Erythroblast (primary cell): Measurements from ENCODE around the gene LOC101059915.
"Not testable (repeated sequence)": the region's sequence is repeated elsewhere in the genome, so short reads cannot be mapped to it uniquely, and the experiment has no call there.

ENCODE experiments used
- DNase-seq, 2 experiments: peaks; one replicate each; lab custom pipeline; 2025; lab: John Stamatoyannopoulos, UW
- GATA1 ChIP-seq: IDR thresholded peaks from 2 replicates; pipeline ENCODE4 v1.6.1; 2011; ENCODE audit warnings: low read depth, mild to moderate bottlenecking, control low read depth, low read length, moderate library complexity
- POLR2A ChIP-seq: IDR thresholded peaks from 2 replicates; pipeline ENCODE4 v1.6.1; 2011; ENCODE audit warnings: mild to moderate bottlenecking, low read length

Gene LOC101059915

DNA sequence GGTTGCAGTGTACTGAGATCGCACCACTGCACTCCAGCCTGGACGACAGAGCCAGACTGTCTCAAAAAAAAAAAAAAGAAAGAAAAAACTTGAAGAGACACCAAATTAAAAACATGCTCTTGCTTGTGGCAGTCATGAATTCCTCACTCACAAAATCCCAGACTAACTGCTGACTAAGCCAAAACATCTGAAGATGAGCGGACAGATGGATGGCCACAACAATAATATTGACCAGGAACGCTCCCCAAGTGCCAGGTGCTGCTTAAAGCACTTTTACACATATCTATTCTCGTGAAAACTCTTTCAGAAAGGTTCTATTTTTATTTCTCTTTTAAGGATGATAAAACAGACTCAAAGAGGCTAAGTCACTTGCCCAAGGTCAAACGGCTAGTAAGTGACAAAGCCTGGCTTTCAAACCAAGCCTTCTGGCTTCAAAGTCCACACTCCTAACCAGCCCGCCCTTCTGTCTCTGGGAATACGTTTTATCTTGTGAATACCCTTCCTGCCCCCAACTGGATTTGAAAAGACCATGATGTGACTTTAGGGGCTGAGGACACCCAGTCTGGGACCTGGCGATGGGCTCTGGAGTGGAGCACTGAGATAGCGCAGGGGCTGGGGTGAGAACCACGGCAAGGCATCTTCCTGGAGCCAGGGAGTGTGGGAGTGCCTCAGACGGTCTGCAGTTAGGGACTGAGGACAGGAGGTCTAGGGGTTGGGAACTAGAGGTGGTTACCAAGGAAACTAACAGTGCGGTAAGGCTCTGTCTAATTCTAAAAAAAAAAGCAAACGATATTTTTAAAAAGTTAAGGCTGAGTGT is 39.5 kb upstream of the LOC101059915 start:
- no peak for TF ChIP-seq GATA1
- TF ChIP-seq POLR2A, result no peak

DNA sequence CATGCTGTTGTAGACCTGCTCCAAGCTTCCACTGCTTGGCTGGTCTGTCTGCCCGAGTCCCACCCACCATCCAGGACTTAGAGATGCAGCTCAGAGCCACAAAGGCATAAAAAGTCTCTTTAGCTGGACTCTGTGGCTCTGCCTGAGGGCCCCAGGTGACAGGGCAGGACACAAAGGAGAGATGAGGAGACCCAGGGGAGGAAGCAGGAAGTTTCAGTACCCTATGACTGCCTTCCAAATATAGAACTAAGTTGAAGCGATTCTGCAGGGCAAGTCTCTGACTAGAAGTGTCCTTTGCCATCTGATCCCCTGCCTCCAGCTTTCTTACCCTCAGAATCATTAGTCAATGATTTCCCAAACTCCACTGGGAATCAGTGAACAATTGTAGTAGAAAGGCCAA is 37.9 kb upstream of the LOC101059915 start:
- DNase-seq, result no peak
- TF ChIP-seq POLR2A (no peak), GATA1 (no peak)

More for the DNA sequence above, 39.5 kb upstream of the LOC101059915 start:
- DNase-seq, result no peak

DNA sequence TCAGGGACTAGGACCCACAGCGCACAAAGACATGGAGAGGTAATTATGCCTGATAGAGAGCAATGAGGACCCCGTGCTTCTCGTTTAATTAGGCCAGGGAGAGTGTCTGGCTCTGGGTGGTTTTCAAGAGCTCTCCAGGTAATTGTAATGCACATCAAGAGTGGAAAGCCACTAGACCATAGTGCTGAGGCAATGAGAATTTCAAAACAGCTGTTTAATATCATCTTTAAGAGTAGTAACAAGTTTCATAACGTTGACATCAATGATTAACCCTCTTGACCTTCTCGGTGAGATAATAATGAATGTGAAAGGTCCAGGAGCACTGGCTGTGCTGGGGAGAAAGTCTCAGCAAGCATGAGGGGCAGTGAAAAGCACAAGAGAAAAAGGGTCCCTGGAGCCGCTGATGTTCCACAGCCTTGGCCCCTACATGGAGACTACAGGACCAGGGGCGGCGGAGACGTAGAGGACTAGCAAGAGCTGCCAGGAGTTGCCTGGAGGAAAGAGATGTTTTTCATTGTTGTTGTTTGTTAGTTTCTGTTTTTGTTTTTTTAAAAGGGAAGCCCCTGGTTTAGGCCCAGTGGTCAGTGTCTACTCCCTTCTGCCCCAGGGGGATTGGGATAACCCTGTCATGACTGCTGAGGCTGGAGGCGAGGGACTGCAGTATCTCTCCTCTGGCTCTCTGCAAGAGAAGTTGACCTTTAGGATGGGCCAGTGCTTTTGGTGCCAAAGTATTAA is 34.3 kb upstream of the LOC101059915 start:
- TF ChIP-seq GATA1 (no peak), POLR2A (no peak)
- no peak for DNase-seq

DNA sequence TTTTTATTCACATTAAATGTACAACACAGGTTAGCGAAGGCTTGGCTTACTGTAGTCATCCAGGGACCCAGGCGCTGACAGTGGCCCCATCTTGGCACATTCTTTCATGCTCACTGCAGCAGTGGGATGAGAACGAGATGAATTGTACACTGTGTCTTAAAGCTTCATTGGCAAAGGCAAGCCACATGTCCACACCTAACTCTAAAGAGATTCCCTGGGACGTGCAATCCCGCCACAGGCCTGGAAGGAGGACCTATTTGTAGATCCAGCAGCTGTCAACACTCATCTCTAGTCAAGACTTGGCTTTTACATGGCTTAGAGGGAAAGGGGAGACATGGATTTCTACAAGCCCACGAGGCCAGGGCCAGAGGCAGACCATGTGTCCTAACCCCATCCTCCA is 33.0 kb upstream of the LOC101059915 start:
- TF ChIP-seq POLR2A (no peak), GATA1 (no peak)
- DNase-seq, result no peak

DNA sequence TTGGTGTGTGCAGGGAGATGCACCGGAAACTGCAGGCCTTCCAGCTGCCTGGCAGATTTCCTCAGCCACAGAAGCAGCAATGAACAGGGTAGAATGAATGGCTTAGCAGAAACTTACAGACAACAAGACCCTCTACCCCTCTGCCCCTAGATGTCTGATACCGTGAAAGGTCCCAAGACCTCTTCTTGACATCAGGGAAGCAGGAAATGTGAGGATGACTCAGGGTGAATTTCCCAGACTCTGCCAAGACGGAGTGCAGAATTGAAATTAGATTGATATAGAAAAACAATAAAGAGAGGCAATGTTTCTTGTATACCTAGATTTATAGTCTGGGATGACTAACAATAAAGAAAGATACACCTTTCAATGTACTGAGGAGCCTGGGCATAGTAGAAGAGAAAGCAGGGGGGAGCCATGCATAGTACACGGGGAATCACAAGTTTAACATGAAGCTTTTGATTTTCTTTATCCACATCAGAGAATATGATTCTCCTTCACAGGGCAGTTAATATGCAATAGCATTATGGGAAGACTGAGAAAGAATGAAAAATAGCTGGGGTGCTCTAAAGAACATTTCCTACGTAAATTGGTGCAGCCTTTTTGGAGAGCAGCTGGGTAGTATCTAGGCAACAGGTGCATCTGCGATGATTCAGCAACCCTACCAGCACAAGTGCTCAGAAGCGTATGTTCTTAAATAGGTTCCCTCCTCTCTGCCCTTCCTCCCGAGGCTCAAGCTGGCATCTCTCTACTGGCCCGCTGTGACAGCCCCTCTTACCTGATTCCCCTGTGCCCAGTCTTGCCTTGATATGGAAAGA is 30.7 kb upstream of the LOC101059915 start:
- no peak for DNase-seq
- TF ChIP-seq GATA1 (no peak), POLR2A (no peak)

DNA sequence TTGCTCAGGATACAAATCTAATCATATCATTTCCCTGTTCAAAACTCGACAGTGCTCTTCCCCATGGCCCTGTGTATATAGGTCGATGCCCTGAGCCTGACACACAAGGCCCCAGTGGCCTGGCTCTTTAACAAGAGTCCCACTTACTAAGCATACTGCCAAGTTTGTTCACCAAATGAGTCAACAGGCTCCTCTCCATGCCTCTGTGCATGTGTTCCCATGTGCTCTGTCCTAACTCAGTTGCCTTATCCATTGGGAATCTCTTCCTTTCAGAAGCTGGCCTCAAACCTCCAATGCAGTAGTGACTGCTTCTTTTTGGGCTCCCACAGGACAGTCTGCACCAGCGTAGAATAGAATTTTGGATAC is 30.1 kb upstream of the LOC101059915 start:
- TF ChIP-seq GATA1 (no peak), POLR2A (no peak)
- DNase-seq, result no peak

DNA sequence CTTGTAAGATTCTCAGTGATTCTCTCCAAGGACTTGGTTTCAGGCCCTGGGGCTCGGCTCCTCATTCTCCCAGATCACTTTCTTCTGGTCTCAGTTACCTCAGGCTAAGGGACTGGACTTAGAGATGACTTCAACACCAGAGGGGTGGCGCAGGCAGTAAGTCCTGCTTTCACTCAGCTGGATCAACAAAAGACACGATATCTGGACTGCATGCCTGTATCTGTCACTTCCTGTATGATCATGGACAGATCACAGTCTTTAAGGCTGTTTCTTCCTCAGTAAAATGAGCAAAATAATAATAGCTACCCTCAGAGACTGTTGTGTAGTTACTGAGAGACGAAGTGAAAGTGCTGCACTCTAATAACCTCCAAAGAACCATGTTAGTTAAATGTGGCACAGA is 29.5 kb upstream of the LOC101059915 start:
- DNase-seq, result no peak
- TF ChIP-seq GATA1, result no peak

DNA sequence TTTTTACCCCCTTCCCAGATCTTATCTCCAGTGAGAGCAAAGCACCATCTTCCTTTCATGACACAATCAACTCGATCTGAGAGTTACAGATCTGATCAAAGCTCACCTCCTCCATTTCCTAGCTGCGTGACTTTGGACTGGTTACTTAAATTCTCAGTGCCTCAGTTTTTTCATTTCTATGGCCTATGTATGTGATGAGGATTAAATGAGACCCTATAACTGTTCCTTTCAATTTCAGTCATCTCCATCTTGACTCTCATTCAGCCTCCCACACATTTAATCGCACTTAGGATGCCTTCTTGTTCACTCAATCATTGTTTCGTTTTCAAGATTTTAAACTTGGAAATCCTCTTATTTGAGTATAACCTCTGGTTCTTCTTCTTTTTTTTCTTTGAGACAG is 28.9 kb upstream of the LOC101059915 start:
- TF ChIP-seq POLR2A (no peak), GATA1 (no peak)
- no peak for DNase-seq

DNA sequence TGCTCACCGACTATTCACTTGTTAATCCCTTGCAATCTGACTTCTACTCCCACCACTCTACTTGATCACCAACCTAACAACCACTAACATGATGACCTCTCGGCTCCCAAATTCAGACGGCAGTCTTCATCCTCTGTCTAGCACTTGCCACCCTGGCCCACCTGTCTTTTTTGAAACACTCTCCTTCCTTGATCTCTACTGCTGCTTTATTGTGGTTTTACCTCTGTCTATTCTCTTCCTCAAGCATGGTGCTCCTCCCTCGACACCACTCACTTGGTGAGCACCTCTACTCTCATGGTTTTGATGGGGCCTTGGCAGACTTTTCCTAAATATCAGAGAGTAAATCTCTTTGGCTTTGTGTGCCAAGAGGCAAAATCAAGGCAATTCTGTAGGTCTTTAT is 27.3 kb upstream of the LOC101059915 start:
- TF ChIP-seq POLR2A, result no peak
- DNase-seq, result no peak

DNA sequence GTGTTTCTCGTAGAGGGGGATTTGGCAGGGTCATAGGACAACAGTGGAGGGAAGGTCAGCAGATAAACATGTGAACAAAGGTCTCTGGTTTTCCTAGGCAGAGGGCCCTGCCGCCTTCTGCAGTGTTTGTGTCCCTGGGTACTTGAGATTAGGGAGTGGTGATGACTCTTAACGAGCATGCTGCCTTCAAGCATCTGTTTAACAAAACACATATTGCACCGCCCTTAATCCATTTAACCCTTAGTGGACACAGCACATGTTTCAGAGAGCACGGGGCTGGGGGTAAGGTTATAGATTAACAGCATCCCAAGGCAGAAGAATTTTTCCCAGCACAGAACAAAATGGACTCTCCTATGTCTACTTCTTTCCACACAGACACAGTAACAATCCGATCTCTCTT is 22.9 kb upstream of the LOC101059915 start:
- not testable (repeated sequence) for DNase-seq

DNA sequence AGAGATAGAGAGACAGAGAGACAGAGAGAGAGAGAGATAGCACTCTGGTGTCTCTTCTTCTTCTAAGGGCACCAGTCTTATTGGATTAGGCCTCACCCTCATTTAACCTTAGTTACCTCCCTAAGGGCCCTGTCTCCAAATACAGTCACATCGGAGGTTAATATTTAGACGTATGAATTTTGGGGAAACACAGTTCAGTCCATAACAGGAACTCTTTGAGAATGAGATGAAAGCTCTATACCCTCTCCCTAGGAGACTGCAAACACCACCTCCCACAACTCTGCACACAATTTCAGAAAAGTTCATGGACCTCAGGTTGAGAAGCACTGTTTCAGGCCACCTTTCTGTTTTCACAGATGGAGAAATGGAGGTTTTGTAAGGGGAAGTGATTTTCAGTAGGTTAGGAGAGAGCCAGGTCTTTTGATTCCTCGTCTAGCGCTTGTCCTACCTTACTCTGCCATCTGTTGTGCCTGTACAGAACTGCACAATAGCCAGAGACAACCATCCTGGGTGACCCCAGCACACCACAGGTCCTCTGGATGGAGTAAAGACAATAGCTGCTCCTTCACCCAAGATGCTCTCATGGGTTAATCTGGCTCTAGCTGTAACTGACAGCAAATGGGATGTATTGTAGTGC is 16.9 kb upstream of the LOC101059915 start:
- peak; percentile 10 to 12 for DNase-seq

DNA sequence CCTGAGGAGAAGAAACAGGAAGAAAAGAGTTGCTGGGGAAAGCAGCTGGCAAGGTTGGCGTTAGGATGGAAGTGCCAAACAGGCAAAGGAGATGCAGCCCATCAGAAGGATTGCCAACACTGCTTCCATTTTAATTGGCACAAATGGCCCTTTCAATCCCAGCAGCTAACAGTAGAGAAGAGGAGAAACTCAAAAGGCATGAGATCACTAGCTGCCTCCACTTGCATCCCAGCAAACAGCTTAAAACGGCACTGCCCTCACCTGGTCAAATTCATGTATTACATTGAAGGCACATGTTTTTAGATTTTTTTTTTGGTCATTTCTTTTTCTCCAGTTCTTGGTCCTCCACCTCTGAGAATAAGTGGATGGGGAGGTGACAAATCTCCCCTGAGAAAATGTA is 14.9 kb upstream of the LOC101059915 start:
- peak; percentile 60 to 78 for DNase-seq
- no peak for TF ChIP-seq GATA1
- no peak for TF ChIP-seq POLR2A

More for the DNA sequence above, 16.9 kb upstream of the LOC101059915 start:
- TF ChIP-seq GATA1, result no peak
- no peak for TF ChIP-seq POLR2A

DNA sequence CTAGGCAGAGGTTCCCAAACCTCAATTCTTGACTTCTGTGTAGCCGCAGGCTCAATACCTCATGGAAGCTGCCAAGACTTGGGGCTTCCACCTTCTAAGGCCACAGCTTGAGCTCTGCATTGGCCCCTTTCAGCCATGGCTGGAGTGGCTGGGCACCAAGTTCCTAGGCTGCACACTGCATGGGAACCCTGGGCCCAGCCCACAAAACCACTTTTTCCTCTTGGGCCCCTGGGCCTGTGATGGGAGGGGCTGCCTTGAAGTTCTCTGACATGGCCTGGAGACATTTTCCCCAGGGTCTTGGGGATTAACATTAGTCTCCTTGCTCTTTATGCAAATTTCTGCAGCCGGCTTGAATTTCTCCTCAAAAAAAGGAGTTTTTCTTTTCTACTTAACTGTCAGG is 14.0 kb upstream of the LOC101059915 start:
- DNase-seq, result no peak
- TF ChIP-seq POLR2A (no peak), GATA1 (no peak)
